SK-N-SH treated with all-trans-retinoic acid at 6 μM for 48 hours (cell line): ENCODE measurements around the gene RARS2.
A peak's percentile ranks its signal among the peaks of the same experiment; 100 is the strongest.

Source experiments
- ATAC-seq: fragments of 200-7000 bp; cut with Tn5 transposase; 3 replicates; pipeline ENCODE4 v1.9.1; 2020; ENCODE audit warnings: mild to moderate bottlenecking, moderate library complexity
- ARNTL ChIP-seq: fragments of 450-650 bp; formaldehyde crosslinking; IDR thresholded peaks from 2 replicates; pipeline ENCODE4 v1.5.0; 2020; ENCODE audit warnings: low read depth, mild to moderate bottlenecking, moderate library complexity, borderline replicate concordance
- BACH2 ChIP-seq: fragments of 250-450 bp; sonication (Bioruptor Pico); IDR thresholded peaks from 2 replicates; pipeline ENCODE4 v1.9.0; 2021; ENCODE audit warnings: mild to moderate bottlenecking, borderline replicate concordance
- CSDC2 ChIP-seq: fragments of 250-450 bp; sonication (Bioruptor Pico); IDR thresholded peaks from 2 replicates; pipeline ENCODE4 v1.5.0; 2020; ENCODE audit warnings: mild to moderate bottlenecking, moderate library complexity
- CSRNP3 ChIP-seq: fragments of 250-450 bp; sonication (Bioruptor Pico); IDR thresholded peaks from 2 replicates; pipeline ENCODE4 v1.5.1; 2021; ENCODE audit warnings: mild to moderate bottlenecking, moderate library complexity
- ESRRG ChIP-seq: fragments of 250-450 bp; sonication (Bioruptor Pico); IDR thresholded peaks from 2 replicates; pipeline ENCODE4 v1.6.1; 2021; ENCODE audit warnings: mild to moderate bottlenecking
- ISL1 ChIP-seq: fragments of 250-450 bp; sonication (Bioruptor Pico); IDR thresholded peaks from 2 replicates; pipeline ENCODE4 v2.1.2; 2022; ENCODE audit warnings: mild to moderate bottlenecking, moderate library complexity
- OSR1 ChIP-seq: fragments of 250-450 bp; sonication (Bioruptor Pico); IDR thresholded peaks from 2 replicates; pipeline ENCODE4 v1.8.0; 2022; ENCODE audit warnings: moderate library complexity, mild to moderate bottlenecking, inconsistent platforms
- PATZ1 ChIP-seq: fragments of 250-450 bp; sonication (Bioruptor Pico); IDR thresholded peaks from 2 replicates; pipeline ENCODE4 v1.8.0; 2020; ENCODE audit warnings: mild to moderate bottlenecking, moderate library complexity, borderline replicate concordance
- POU6F1 ChIP-seq: fragments of 250-450 bp; sonication (Bioruptor Pico); IDR thresholded peaks from 2 replicates; pipeline ENCODE4 v1.8.0; 2021; ENCODE audit warnings: low read depth, mild to moderate bottlenecking, moderate library complexity, borderline replicate concordance
- PPARA ChIP-seq: fragments of 250-450 bp; sonication (Bioruptor Pico); IDR thresholded peaks from 2 replicates; pipeline ENCODE4 v1.5.0; 2020; ENCODE audit warnings: mild to moderate bottlenecking, borderline replicate concordance
- RARB ChIP-seq: fragments of 250-450 bp; sonication (Bioruptor Pico); IDR thresholded peaks from 2 replicates; pipeline ENCODE4 v1.8.0; 2021; ENCODE audit warnings: mild to moderate bottlenecking, moderate library complexity
- TCF4 ChIP-seq: fragments of 250-450 bp; sonication (Bioruptor Pico); IDR thresholded peaks from 2 replicates; pipeline ENCODE4 v1.8.0; 2021; ENCODE audit warnings: mild to moderate bottlenecking, moderate library complexity, borderline replicate concordance
- TOX ChIP-seq: fragments of 250-450 bp; sonication (Bioruptor Pico); IDR thresholded peaks from 2 replicates; pipeline ENCODE4 v1.8.0; 2021; ENCODE audit warnings: mild to moderate bottlenecking, moderate library complexity, borderline replicate concordance
- TSHZ2 ChIP-seq: fragments of 250-450 bp; sonication (Bioruptor Pico); IDR thresholded peaks from 2 replicates; pipeline ENCODE4 v1.5.0; 2020; ENCODE audit warnings: mild to moderate bottlenecking, moderate library complexity
- ZC3H10 ChIP-seq: fragments of 250-450 bp; sonication (Bioruptor Pico); IDR thresholded peaks from 2 replicates; pipeline ENCODE4 v1.5.1; 2021; ENCODE audit warnings: mild to moderate bottlenecking, moderate library complexity
- ZFP3 ChIP-seq: fragments of 250-450 bp; sonication (Bioruptor Pico); IDR thresholded peaks from 2 replicates; pipeline ENCODE4 v1.5.0; 2020; ENCODE audit warnings: mild to moderate bottlenecking, moderate library complexity
- ZFP30 ChIP-seq: fragments of 450-650 bp; formaldehyde crosslinking; IDR thresholded peaks from 2 replicates; pipeline ENCODE4 v1.5.0; 2022; ENCODE audit warnings: mild to moderate bottlenecking, moderate library complexity
- ZNF565 ChIP-seq: fragments of 450-650 bp; formaldehyde crosslinking; conservative IDR thresholded peaks from 2 replicates; pipeline ENCODE4 v1.5.0; 2020; ENCODE audit warnings: low read depth, mild to moderate bottlenecking, moderate library complexity
- ZNF70 ChIP-seq: fragments of 450-650 bp; formaldehyde crosslinking; IDR thresholded peaks from 2 replicates; pipeline ENCODE4 v1.5.0; 2020; ENCODE audit warnings: mild to moderate bottlenecking, moderate library complexity
- ZNF8 ChIP-seq: fragments of 450-650 bp; formaldehyde crosslinking; IDR thresholded peaks from 2 replicates; pipeline ENCODE4 v1.5.0; 2020; ENCODE audit warnings: mild to moderate bottlenecking, moderate library complexity
- TF ChIP-seq, protein P1 (sequence below): fragments of 250-450 bp; sonication (Bioruptor Pico); IDR thresholded peaks from 2 replicates; pipeline ENCODE4 v1.5.1; 2020; ENCODE audit warnings: low read depth, mild to moderate bottlenecking, moderate library complexity

The RARS2 gene

DNA sequence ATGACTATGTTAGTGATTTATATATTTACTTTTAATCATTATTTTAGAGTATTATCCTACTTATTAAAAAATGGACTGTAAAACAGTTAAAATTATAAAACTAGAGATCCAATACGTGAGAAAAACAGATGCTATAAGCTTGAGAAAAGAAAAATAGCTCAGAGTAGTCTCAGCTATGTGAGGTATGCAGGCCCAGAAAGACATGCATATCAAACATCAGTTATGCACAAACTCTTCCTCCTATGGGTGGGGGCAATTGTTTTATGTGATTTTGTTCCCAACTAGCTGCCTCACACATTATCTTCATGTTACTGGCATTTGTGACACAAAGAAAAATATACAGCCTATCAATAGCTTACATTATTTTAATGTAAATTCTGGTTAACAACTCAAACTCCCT is 28.8 kb downstream of the RARS2 start:
- peak; percentile 59; the same call in 2 of the 3 replicates for ATAC-seq
- no peak for TF ChIP-seq ISL1 (CRISPR knock-in tag)
- no peak for TF ChIP-seq PPARA (CRISPR knock-in tag)
- TF ChIP-seq ZC3H10 (CRISPR knock-in tag): no peak
- no peak for TF ChIP-seq ZNF70
- TF ChIP-seq CSRNP3: no peak
- TF ChIP-seq, all 23 proteins: peak for 0

DNA sequence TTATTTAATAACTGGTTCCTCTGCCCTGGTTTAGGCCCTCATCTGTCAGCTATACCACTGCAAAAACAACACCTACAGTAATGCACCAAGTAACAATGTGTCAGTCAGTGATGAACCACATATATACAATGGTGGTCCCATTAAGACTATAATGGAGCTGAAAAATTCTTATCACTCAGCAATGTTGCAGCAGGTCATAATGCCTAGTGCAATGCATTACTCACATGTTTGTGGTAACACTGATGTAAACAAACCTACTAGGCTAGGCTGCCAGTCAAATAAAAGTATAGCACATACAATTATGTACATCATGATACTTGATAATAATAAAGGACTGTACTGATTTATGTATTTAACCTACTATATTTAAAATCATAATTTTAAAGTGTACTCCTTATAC is 31.3 kb downstream of the RARS2 start:
- no peak for ATAC-seq
- no peak for TF ChIP-seq TSHZ2
- TF ChIP-seq, all 23 proteins: peak for 0

- TF ChIP-seq BACH2 (CRISPR knock-in tag): no peak
- TF ChIP-seq, protein P1, sequence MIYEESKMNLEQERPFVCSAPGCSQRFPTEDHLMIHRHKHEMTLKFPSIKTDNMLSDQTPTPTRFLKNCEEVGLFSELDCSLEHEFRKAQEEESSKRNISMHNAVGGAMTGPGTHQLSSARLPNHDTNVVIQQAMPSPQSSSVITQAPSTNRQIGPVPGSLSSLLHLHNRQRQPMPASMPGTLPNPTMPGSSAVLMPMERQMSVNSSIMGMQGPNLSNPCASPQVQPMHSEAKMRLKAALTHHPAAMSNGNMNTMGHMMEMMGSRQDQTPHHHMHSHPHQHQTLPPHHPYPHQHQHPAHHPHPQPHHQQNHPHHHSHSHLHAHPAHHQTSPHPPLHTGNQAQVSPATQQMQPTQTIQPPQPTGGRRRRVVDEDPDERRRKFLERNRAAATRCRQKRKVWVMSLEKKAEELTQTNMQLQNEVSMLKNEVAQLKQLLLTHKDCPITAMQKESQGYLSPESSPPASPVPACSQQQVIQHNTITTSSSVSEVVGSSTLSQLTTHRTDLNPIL (CRISPR knock-in tag): no peak
- TF ChIP-seq ZFP30 (CRISPR knock-in tag): no peak
- TF ChIP-seq RARB (CRISPR knock-in tag): no peak
- TF ChIP-seq PPARA (CRISPR knock-in tag): no peak
- TF ChIP-seq POU6F1 (CRISPR knock-in tag): no peak
- TF ChIP-seq ZNF565 (CRISPR knock-in tag): no peak
- no peak for TF ChIP-seq ISL1 (CRISPR knock-in tag)
- TF ChIP-seq TSHZ2: no peak
- no peak for TF ChIP-seq CSDC2
- TF ChIP-seq OSR1 (CRISPR knock-in tag): no peak
- no peak for TF ChIP-seq PATZ1 (CRISPR knock-in tag)
- TF ChIP-seq ZNF8: no peak
- TF ChIP-seq ZNF70: no peak
- no peak for TF ChIP-seq ZFP3 (CRISPR knock-in tag)
- no peak for TF ChIP-seq TCF4
- no peak for TF ChIP-seq TOX (CRISPR knock-in tag)
- TF ChIP-seq ARNTL: no peak
- no peak for TF ChIP-seq ESRRG (CRISPR knock-in tag)
- ATAC-seq: no peak
Observed at GRCh38 chr6:87555506-87555905, 34.3 kb downstream of the RARS2 start.
